ENCODE data around the gene FAM200C.

DNA sequence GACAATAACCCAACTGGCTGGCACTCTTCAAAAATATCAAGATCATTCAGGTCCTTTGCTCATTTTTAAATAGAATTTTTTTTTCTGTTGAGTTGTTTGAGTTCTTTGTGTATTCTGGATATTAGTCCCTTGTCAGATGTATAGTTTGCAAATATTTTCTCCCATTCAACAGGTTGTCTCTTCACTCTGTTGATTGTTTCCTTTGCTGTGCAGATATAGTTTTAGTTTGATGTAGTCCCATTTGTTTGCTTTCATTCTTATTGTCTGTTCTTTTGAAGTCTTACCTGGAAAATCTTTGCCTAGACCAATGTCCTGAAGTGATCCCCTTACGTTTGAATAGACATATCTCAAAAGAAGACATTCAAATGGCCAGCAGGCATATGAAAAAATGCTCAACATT lies 44.6 kb upstream of the FAM200C start:
- TF ChIP-seq CTCF (IDR thresholded peaks at IDR 0.05): no peak
- TF ChIP-seq POLR2A (IDR thresholded peaks at IDR 0.05): no peak
